SK-N-DZ (cell line): ENCODE data around the gene WRNIP1.
A peak's percentile ranks its signal among the peaks of the same experiment; 100 is the strongest.
"Not testable (repeated sequence)": the region's sequence is repeated elsewhere in the genome, so short reads cannot be mapped to it uniquely, and the experiment has no call there.

Experiments used
- DNase-seq: peaks from one replicate; pipeline ENCODE4 v3.0.0-alpha.2; 2015; ENCODE audit warnings: low spot score

WRNIP1 gene

GRCh38 chr6:2782825-2783187, 17.6 kb downstream of the WRNIP1 start:
- no peak for DNase-seq

- DNase-seq: no peak
Measured at GRCh38 chr6:2783188-2783963, 18.2 kb downstream of the WRNIP1 start.

- DNase-seq: no peak
Measured at GRCh38 chr6:2784061-2784460, 18.9 kb downstream of the WRNIP1 start.

GRCh38 chr6:2784930-2785329, 19.7 kb downstream of the WRNIP1 start:
- DNase-seq: no peak

- no peak for DNase-seq
Measured at GRCh38 chr6:2786269-2786668, 21.1 kb downstream of the WRNIP1 start.

GRCh38 chr6:2790588-2791449, 25.6 kb downstream of the WRNIP1 start:
- DNase-seq: peak; percentile 74

GRCh38 chr6:2791450-2791974, 26.3 kb downstream of the WRNIP1 start:
- no peak for DNase-seq

- no peak for DNase-seq
Measured at GRCh38 chr6:2792330-2793110, 27.3 kb downstream of the WRNIP1 start.

GRCh38 chr6:2793534-2794151, 28.4 kb downstream of the WRNIP1 start:
- DNase-seq: no peak

- no peak for DNase-seq
Measured at GRCh38 chr6:2794171-2794730, 29.1 kb downstream of the WRNIP1 start.

GRCh38 chr6:2795162-2795561, 30.0 kb downstream of the WRNIP1 start:
- DNase-seq: no peak

- no peak for DNase-seq
Measured at GRCh38 chr6:2795956-2796355, 30.8 kb downstream of the WRNIP1 start.

GRCh38 chr6:2796861-2797260, 31.7 kb downstream of the WRNIP1 start:
- DNase-seq: no peak

- DNase-seq: no peak
Measured at GRCh38 chr6:2797564-2798031, 32.4 kb downstream of the WRNIP1 start.

GRCh38 chr6:2798586-2799134, 33.5 kb downstream of the WRNIP1 start:
- DNase-seq: no peak

- no peak for DNase-seq
Measured at GRCh38 chr6:2799936-2800527, 34.8 kb downstream of the WRNIP1 start.

GRCh38 chr6:2800552-2801316, 35.5 kb downstream of the WRNIP1 start:
- no peak for DNase-seq

- not testable (repeated sequence) for DNase-seq
Measured at GRCh38 chr6:2801687-2802086, 36.5 kb downstream of the WRNIP1 start.

GRCh38 chr6:2802521-2803060, 37.4 kb downstream of the WRNIP1 start:
- DNase-seq: no peak
